ENCODE measurements around the gene LOX.

The LOX gene, protein sequence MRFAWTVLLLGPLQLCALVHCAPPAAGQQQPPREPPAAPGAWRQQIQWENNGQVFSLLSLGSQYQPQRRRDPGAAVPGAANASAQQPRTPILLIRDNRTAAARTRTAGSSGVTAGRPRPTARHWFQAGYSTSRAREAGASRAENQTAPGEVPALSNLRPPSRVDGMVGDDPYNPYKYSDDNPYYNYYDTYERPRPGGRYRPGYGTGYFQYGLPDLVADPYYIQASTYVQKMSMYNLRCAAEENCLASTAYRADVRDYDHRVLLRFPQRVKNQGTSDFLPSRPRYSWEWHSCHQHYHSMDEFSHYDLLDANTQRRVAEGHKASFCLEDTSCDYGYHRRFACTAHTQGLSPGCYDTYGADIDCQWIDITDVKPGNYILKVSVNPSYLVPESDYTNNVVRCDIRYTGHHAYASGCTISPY

DNA sequence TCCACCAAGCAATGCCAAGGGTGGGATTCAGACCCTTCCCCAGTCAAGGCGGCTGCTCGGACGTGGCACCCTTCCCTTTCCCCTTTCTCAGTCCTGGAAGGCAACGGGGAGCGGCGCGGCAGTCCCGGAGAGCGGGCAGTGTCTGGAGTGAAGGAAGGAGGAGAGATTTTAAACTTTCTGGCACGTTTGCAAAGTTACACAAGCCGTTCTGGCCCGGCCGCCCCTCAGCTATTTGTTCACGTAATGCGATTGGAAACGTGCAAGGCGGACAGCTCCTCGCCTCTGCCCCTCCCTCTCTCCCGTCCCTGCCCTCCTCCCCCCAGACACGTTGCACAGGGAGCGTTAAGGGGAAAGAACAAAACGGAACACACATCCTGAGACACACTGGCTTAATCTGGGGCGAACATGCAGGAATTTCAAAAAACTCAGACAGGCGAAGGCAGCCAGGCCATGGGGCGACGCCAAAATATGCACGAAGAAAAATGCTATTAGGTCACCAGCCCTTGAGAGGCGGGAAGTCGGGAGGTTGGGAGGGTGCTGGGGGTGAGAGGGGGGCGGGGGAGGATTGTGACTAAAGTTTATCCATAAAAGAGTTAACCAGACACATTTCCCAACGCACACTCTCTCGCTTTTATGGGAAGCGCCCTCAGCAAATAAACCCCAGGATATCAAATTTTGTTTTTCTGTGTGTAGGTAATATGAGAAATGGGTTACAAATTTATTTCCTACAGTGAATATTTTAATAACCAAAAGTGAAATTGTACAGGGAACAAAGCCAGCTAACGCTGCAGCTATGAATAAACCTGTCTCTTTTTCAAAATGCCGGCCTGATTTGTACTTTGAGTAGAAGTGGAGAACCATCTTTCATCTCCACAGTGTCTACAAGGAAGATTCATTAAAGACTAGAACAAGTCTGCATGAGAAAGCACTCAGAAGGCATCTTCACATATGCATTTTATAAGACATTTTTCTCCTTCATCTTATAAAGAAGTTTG is at the start of gene LOX:
TSS of gene LOX (minus strand) at position 144 of the 995 bp plus-strand sequence. CDS start 274 bp downstream, outside the sequence.
- TF ChIP-seq, protein P1, sequence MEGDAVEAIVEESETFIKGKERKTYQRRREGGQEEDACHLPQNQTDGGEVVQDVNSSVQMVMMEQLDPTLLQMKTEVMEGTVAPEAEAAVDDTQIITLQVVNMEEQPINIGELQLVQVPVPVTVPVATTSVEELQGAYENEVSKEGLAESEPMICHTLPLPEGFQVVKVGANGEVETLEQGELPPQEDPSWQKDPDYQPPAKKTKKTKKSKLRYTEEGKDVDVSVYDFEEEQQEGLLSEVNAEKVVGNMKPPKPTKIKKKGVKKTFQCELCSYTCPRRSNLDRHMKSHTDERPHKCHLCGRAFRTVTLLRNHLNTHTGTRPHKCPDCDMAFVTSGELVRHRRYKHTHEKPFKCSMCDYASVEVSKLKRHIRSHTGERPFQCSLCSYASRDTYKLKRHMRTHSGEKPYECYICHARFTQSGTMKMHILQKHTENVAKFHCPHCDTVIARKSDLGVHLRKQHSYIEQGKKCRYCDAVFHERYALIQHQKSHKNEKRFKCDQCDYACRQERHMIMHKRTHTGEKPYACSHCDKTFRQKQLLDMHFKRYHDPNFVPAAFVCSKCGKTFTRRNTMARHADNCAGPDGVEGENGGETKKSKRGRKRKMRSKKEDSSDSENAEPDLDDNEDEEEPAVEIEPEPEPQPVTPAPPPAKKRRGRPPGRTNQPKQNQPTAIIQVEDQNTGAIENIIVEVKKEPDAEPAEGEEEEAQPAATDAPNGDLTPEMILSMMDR (IDR thresholded peaks at IDR 0.05; ENCODE audit: poor library complexity, severe bottlenecking) = no peak
- peak; percentile 70 for ATAC-seq (ENCODE audit: low read depth)
- Histone ChIP-seq H3K36me3 (ENCODE audit: low read depth) (peaks cover 21% of the 10 kb centered on the region), H3K4me1 (ENCODE audit: insufficient read depth, poor library complexity, severe bottlenecking) (peaks cover 17% of the 10 kb centered on the region), H3K4me3 (ENCODE audit: severe bottlenecking) (peak within 1 kb of the TSS; percentile 57), H3K27me3 (ENCODE audit: insufficient read depth, poor library complexity, severe bottlenecking) (no peaks in the 10 kb centered on the region), H3K9me3 (ENCODE audit: severe bottlenecking) (no peaks in the 10 kb centered on the region), H3K27ac (ENCODE audit: poor library complexity, severe bottlenecking) (peak within 1 kb of the TSS; percentile 76)
- peak; percentile 84 for DNase-seq (ENCODE audit: low spot score)

DNA sequence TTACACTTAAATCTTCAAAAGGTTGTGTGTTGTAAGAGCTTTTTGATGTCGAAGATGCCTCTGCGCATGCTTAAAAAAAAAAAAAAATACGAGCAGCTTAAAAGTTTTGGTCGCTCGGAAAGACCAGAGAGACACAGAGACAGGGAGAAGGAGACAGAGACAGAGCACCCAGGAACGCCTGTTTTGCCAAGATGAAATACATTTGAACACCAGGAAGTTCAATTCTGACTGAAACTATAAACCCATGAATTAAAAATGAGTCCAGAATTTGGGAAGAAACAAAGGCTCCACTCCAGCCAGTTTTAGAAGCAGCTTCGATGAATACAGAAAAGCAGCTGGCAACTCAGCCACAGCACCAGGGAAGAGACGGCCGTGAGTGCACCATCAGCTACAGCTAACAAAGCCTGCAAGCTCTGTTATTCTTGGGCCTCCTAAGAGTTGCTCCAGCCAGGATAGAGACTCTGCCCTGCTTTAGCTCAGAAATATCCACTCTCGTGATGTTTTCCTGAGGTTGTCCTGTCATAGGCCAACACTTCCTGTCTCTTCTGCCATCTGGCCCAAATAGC is 48.8 kb upstream of the LOX start:
- no peak for ATAC-seq (ENCODE audit: low read depth)
- H3K27ac ChIP-seq (ENCODE audit: poor library complexity, severe bottlenecking) = no peak overlapping the region

DNA sequence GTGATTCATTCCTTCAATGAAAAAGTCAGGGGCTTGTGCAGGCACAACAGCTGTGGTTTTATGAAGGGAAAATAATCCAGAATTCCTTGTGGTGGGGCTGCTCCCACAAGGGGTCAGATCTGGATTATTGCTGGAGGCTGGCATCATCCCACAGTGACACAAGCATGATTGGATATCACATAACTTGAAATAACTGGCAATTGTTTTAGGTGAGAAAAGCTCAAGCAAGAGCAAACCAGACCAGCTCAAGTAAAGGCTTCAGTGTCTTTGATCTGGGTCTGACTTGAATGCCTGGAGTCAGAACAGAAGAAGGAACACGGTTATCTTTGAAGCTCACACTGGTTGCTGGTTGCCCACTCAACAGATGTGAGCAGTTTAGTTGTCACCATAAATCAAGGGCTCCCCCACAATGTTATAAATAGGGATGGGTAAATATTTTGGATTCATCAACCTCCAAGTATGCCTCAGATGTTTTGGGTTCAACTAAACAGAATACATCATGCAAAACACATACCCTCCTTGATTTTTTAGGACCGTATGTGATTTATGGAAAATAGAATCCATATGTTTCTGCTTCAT is 48.2 kb upstream of the LOX start:
- DNase-seq (ENCODE audit: low spot score) = no peak
- no peak overlapping the region for H3K27ac ChIP-seq (ENCODE audit: poor library complexity, severe bottlenecking)
- H3K36me3 ChIP-seq (ENCODE audit: low read depth) = no peaks in the 10 kb centered on the region
- TF ChIP-seq, protein P1 (IDR thresholded peaks at IDR 0.05; ENCODE audit: poor library complexity, severe bottlenecking) = no peak
- H3K4me1 ChIP-seq (ENCODE audit: insufficient read depth, poor library complexity, severe bottlenecking) = peaks cover 14% of the 10 kb centered on the region
- ATAC-seq (ENCODE audit: low read depth) = no peak
- H3K27me3 ChIP-seq (ENCODE audit: insufficient read depth, poor library complexity, severe bottlenecking) = no peaks in the 10 kb centered on the region
- no peaks in the 10 kb centered on the region for H3K9me3 ChIP-seq (ENCODE audit: severe bottlenecking)
- no peak overlapping the region for H3K4me3 ChIP-seq (ENCODE audit: severe bottlenecking)

More for the DNA sequence above, 48.8 kb upstream of the LOX start:
- H3K27me3 ChIP-seq (ENCODE audit: insufficient read depth, poor library complexity, severe bottlenecking) = no peaks in the 10 kb centered on the region
- no peaks in the 10 kb centered on the region for H3K9me3 ChIP-seq (ENCODE audit: severe bottlenecking)
- no peak for DNase-seq (ENCODE audit: low spot score)
- TF ChIP-seq, protein P1 (IDR thresholded peaks at IDR 0.05; ENCODE audit: poor library complexity, severe bottlenecking) = no peak
- peaks cover 8% of the 10 kb centered on the region for H3K4me1 ChIP-seq (ENCODE audit: insufficient read depth, poor library complexity, severe bottlenecking)
- no peak overlapping the region for H3K4me3 ChIP-seq (ENCODE audit: severe bottlenecking)
- no peaks in the 10 kb centered on the region for H3K36me3 ChIP-seq (ENCODE audit: low read depth)

DNA sequence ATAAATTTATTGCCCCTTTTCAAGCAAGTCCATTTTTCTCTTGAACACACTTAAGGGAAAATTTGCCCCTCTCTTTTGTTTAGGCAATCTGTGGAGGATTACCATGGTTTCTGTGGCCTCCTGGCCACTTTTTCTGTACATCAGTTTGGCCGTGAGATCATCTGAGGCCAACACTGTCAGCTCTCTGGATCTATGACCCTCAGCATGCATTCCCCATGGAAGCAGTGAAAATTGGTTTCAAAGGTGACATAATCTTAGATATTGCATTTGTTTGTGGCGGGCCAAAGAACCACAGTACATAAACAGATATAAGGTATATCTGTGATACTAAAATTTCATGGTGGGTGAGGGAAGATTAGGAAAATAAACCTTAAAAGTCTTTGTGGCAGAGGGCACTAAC is 46.7 kb upstream of the LOX start:
- TF ChIP-seq, protein P1 (IDR thresholded peaks at IDR 0.05; ENCODE audit: poor library complexity, severe bottlenecking) = no peak
- Histone ChIP-seq H3K4me1 (ENCODE audit: insufficient read depth, poor library complexity, severe bottlenecking) (peaks cover 19% of the 10 kb centered on the region), H3K4me3 (ENCODE audit: severe bottlenecking) (no peak overlapping the region), H3K27me3 (ENCODE audit: insufficient read depth, poor library complexity, severe bottlenecking) (no peaks in the 10 kb centered on the region), H3K9me3 (ENCODE audit: severe bottlenecking) (no peaks in the 10 kb centered on the region), H3K27ac (ENCODE audit: poor library complexity, severe bottlenecking) (no peak overlapping the region), H3K36me3 (ENCODE audit: low read depth) (no peaks in the 10 kb centered on the region)
- ATAC-seq (ENCODE audit: low read depth) (no peak), DNase-seq (ENCODE audit: low spot score) (no peak)

Data from RWPE2 (cell line).